GM18867 (cell line): Measurements from ENCODE around the gene ARID3B.
"Not testable (repeated sequence)": the region's sequence is repeated elsewhere in the genome, so short reads cannot be mapped to it uniquely, and the experiment has no call there.

Source experiments
- ATAC-seq: cut with Tn5 transposase; IDR thresholded peaks from one replicate; pipeline ENCODE4 v1.9.1; 2021; ENCODE audit warnings: mild to moderate bottlenecking, moderate library complexity; ENCODE audit not compliant: unreplicated experiment

The ARID3B gene

GRCh38 chr15:74565381-74566085 lies 24.5 kb downstream of the ARID3B start:
- ATAC-seq = no peak

- no peak for ATAC-seq
These were observed 27.6 kb downstream of the ARID3B start for GRCh38 chr15:74568594-74568993.

DNA sequence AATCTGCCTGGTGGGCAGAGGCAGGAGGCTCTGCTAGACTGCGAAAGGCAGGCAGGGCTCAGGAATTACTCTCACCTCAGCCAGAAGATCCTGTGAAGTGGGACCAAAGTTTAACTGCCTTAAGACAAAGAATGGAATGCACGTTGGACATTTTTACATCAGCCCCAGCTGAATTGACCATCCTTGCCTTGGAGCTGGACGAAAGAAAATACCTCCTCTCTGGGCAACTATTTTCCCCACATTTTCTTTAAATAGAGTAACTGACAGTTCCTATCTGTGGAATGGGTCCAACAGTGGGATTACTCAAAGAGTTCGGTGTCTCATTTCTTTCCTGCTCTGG lies 28.7 kb downstream of the ARID3B start:
- ATAC-seq = no peak

- no peak for ATAC-seq
These were observed 30.2 kb downstream of the ARID3B start for GRCh38 chr15:74571191-74571590.

- ATAC-seq = no peak
These were observed 33.0 kb downstream of the ARID3B start for GRCh38 chr15:74573987-74574386.

GRCh38 chr15:74578496-74578994 lies 37.5 kb downstream of the ARID3B start:
- ATAC-seq = no peak

GRCh38 chr15:74579001-74579400 lies 38.0 kb downstream of the ARID3B start:
- no peak for ATAC-seq

GRCh38 chr15:74580538-74581350 lies 39.7 kb downstream of the ARID3B start:
- ATAC-seq = no peak

GRCh38 chr15:74584204-74584603 lies 43.2 kb downstream of the ARID3B start:
- no peak for ATAC-seq

DNA sequence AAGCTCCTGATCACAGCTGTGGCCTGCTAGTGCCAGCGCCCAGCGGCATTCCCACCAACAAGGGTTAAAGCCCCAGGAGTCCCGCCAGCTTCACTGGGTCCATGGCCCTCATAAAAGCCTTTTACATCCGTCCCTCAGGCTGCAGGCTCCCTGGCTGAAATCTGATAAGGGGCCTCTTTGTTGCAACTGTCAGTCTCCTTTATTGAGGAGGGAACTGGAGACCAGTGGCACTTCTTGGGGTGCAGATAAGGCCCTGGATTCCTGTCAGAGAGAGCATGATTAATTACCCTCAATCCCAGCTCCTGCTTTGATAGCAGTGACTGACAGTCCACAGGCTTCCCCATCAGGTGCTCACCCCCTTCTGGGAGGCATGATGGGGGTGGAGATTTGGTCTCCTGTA lies 43.8 kb downstream of the ARID3B start:
- ATAC-seq = no peak

DNA sequence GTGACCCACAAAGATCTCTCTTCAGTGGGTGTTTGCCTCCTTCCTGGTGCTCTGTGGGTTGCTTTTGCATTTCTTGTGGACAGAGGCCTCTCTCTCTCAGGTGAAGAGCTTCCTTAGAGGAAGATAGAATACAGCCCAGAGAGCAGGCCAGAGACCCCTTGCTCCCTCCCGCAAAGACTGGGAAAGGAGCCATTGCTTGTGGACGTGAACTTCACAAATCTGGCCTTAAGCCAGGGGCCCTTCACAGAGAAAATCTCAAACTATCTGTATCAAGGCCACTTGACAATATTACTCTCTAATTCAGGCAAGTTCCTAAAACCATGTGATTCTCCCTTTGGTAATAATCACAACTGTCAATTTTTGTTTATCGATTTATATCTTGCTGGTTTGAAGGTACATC lies 44.2 kb downstream of the ARID3B start:
- ATAC-seq = no peak

GRCh38 chr15:74585857-74586256 lies 44.8 kb downstream of the ARID3B start:
- no peak for ATAC-seq

DNA sequence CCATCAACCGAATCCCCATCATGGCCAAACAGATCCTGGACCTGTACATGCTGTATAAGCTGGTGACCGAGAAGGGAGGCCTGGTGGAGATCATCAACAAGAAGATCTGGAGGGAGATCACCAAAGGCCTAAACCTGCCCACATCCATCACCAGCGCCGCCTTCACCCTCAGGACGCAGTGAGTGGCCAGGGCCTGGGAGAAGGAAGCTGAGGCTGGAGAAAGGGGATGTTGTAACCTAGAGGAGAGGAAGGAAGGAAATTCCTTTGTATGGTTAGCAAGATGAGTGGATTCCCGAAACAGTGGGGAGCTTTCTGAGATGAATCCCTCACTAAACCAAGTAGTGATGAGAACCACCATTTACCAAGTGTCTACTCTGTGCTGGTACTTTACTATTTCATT lies 48.8 kb downstream of the ARID3B start:
- ATAC-seq = no peak

DNA sequence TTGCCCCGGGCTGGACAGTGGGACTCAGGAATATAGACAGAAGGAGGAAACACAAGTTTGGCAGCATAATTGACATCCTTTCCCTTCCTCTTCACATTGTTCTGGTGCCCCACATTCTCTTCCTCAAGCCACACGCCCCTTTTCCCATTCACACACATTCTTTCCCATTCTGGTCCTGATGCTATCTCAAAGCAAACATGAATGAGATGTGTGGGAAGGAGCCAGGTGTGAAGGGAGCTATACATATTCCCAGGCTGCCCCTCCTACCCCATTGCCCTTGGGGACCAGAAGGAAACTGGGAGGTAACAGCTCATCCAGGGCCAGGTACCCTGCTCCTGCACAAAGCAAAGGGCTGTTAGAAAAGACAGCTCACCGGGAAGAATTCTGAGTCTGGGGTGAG lies 51.2 kb downstream of the ARID3B start:
- no peak for ATAC-seq

DNA sequence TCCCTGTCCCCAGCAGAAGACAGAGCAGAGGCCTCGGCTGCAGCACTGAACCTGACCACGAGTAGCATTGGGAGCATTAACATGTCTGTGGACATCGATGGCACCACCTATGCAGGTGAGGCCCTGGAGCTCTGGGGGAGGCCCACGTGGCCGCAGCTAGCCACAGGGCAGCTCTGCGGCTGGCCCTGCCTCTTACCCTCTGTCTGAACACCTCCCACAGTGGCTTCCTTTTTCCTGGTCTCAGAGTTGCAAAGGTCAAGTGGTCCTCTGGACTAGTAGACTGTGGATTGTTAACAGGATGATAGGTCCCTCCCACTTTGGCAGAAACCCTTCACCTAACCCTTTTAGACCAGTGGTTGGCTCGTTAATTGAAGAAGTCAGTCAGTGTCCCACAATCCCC lies 52.1 kb downstream of the ARID3B start:
- no peak for ATAC-seq

- no peak for ATAC-seq
These were observed 53.4 kb downstream of the ARID3B start for GRCh38 chr15:74594455-74594854.

GRCh38 chr15:74595271-74595670 lies 54.3 kb downstream of the ARID3B start:
- no peak for ATAC-seq

GRCh38 chr15:74596736-74597135 lies 55.7 kb downstream of the ARID3B start:
- not testable (repeated sequence) for ATAC-seq

DNA sequence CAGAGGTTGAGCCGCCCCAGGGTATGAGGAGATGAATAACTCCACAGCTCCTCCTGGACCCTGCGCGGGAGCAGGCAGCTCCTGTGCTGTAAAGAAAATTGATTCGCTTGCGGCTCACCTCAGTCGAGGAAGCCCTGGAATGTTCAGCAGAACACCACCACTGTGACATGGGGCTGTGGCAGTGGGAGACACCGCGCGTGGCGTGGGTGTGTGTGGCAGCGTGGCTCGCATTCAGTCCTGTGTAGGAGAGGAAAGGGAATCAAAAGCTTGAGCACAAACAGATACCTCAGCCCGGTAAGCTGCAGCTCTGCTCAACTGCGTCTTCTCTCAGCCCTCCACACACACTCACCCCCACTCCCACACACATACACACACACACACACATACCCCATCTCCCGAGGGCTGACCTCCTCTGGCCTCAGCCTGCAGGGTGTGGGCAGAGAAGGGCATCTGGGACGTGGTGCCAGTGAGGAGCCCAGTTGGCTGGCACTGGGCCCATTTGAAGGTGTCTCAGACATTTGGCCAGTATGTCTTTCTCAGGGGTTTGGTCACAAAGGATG lies 56.2 kb downstream of the ARID3B start:
- ATAC-seq = not testable (repeated sequence)

DNA sequence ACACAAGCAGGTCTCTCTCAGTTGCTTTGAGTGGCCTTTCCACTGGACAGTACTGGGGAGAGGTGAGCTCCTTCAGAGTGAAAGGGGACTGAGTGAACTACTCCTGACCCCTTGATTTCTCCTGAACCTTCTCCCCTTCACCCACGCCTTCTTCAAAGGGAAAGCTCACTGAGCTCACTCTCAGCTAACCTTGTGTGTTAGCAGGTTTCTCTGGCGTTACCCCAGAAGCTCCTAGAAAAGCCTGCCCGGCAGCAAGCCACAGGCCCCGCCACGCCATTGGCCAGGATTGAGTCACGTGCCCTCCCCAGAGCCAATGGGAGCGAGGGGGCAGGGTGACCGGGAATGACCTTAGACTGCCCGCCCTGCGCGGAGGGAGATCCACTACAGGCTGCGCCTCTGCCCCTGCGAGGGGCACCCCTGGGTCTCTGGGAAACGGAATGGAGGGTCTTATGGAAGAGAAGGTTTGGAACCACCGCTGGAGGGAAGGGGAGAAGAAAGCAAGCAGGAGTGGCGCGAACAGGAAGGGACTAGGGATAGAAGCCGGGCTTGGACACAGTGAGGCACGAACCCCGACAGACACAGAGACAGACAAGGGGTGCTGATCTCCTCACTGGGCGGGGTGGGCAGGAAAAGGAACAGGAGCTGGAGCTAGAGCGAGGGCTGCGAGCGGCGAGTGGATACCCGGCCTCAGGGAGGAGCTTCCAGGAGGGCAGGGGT lies 57.3 kb downstream of the ARID3B start:
- peak; percentile 89 for ATAC-seq

DNA sequence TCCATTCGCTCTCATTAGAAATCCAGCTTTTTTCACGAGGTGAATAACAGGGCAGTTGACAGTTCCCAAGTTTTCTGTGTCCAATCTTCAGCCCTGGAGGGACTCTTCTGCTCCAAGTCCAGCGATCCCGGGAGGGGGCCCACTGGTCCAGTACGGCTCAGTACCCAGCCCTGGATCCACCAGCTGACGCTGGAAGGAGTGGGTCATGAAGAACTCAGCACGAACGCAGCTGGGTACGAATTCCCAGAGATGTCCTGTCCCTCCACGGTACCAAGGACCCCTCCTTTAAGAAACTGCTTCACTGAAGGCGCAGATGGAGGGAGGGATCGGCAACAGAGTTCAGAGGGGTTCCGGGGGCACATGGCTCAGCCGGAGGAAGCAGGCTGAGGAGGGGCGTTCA lies 58.1 kb downstream of the ARID3B start:
- ATAC-seq = no peak
